Lung (tissue), 13 donors: ENCODE measurements around the gene ETF1. TPM values are rescaled to one million over a fixed set of nuclear protein-coding genes. Genes with fewer than 3 reads are reported as not detected.
A peak's percentile ranks its signal among the peaks of the same experiment; 100 is the strongest.

Source experiments
- ATAC-seq: fragments of 200-7000 bp; cut with Tn5 transposase; one replicate; pipeline ENCODE4 v1.9.1; 2020; ENCODE audit warnings: moderate number of reproducible peaks; ENCODE audit not compliant: insufficient read depth, low FRiP score
- DNase-seq, 3 donors: peaks; one replicate each; pipeline ENCODE4 v3.0.0-alpha.2; 2013 to 2017
- H3K27ac ChIP-seq, 2 donors: one replicate each; pipeline ENCODE4 v1.5.1; 2013; ENCODE audit warnings: mild to moderate bottlenecking in 2 of 2, moderate library complexity in 2 of 2, control low read depth in 1 of 2, inconsistent platforms in 1 of 2, low read depth in 1 of 2, low read length in 1 of 2
- H3K27me3 ChIP-seq, 3 donors: one replicate each; pipeline ENCODE4 v1.5.1; 2013; ENCODE audit warnings: low read length in 2 of 3; ENCODE audit not compliant: control insufficient read depth in 3 of 3, insufficient read depth in 3 of 3
- H3K36me3 ChIP-seq, 4 donors: one replicate each; pipeline ENCODE4 v1.5.1; 2013; ENCODE audit warnings: low read length in 4 of 4, mild to moderate bottlenecking in 1 of 4, moderate library complexity in 1 of 4; ENCODE audit not compliant: control insufficient read depth in 4 of 4, insufficient read depth in 4 of 4
- H3K4me1 ChIP-seq, 5 donors: one replicate each; pipeline ENCODE4 v1.5.1; 2013; ENCODE audit warnings: low read length in 5 of 5, mild to moderate bottlenecking in 2 of 5, moderate library complexity in 1 of 5; ENCODE audit not compliant: control insufficient read depth in 5 of 5, insufficient read depth in 5 of 5
- H3K4me3 ChIP-seq: one replicate; pipeline ENCODE4 v1.5.1; 2013; ENCODE audit warnings: mild to moderate bottlenecking, control low read depth, moderate library complexity
- H3K9ac ChIP-seq, 2 donors: one replicate each; pipeline ENCODE4 v1.5.1; 2013; ENCODE audit warnings: low read length in 2 of 2, control low read depth in 1 of 2; ENCODE audit not compliant: insufficient read depth in 1 of 2
- H3K9me3 ChIP-seq, 4 donors: one replicate each; pipeline ENCODE4 v1.5.1; 2013; ENCODE audit warnings: low read length in 3 of 4, mild to moderate bottlenecking in 1 of 4, moderate library complexity in 1 of 4; ENCODE audit not compliant: control insufficient read depth in 4 of 4, insufficient read depth in 3 of 4
- WGBS, 2 donors: extraction: QIAGEN DNeasy Blood & Tissue Kit; methylation state at CpG; one replicate each; pipeline ENCODE4 v1.1.7; 2013; 5-methylcytosine and 5-hydroxymethylcytosine counted together
- polyA plus RNA-seq, 2 donors: library from polyadenylated mRNA; stranded (reverse); fragments of 200-250 nt; gene quantifications; one replicate each; pipeline ENCODE4 v1.2.1, GENCODE V29; 2013
- small RNA-seq: library from RNA; depleted of rRNA; stranded (forward); fragments of <200 nt; gene quantifications from one replicate; pipeline ENCODE3, GENCODE V24; 2014; ENCODE audit warnings: low replicate concordance
- total RNA-seq, 2 donors: library from RNA; depleted of rRNA in 1 of 2; stranded (reverse); fragments of >200 nt in 1 of 2; gene quantifications; one replicate each; pipeline ENCODE4 v1.2.1, GENCODE V29; 2014 to 2021
- TF ChIP-seq, protein P1 (sequence below): IDR thresholded peaks from 2 replicates; pipeline ENCODE4 v1.5.1; 2012; ENCODE audit warnings: mild to moderate bottlenecking; ENCODE audit errors: control extremely low read depth, extremely low read depth
- donor health status: control.
- donor health status: control.
- donor health status: Bipolar disorder and iron deficiency.
- donor health status: healthy.
- donor health status: DM: yes; HTN: yes; CAD: no.

The ETF1 gene
- total and polyA plus RNA-seq, 4 donors, result 36.9 to 99.2 (median 62.8) TPM

DNA sequence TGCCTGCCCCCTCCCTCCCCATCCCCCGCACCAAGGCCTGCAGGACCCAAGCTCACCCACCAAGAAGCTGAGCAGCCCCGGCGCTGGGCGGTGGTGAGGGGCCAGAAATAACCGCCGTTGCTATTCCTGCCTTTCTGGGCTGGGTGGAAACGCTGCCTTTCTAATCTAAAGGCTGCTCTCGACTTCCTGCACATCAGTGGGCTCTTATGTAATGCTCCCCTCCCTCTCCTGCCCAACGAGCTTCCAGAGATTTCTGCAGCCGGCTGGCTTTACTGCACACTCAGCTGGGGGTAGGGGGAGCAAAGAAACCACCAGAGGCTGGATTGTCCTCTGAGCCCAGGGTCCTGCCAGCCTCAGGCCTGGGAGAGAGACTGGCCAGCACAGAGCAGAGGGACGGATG lies 84.7 kb downstream of the ETF1 start:
- Histone ChIP-seq H3K36me3 (no peaks in the 10 kb centered on the region), H3K27me3 (no peaks in the 10 kb centered on the region), H3K9ac (no peak overlapping the region), H3K9me3 (no peaks in the 10 kb centered on the region), H3K4me1 (peaks cover 2 to 21% (median 11%) of the 10 kb centered on the region in 5 donors), H3K4me3 (no peak overlapping the region), H3K27ac (no peak overlapping the region)
- ATAC-seq (no peak), DNase-seq (peak; percentile 70 to 86 (median 74))
- TF ChIP-seq, protein P1, sequence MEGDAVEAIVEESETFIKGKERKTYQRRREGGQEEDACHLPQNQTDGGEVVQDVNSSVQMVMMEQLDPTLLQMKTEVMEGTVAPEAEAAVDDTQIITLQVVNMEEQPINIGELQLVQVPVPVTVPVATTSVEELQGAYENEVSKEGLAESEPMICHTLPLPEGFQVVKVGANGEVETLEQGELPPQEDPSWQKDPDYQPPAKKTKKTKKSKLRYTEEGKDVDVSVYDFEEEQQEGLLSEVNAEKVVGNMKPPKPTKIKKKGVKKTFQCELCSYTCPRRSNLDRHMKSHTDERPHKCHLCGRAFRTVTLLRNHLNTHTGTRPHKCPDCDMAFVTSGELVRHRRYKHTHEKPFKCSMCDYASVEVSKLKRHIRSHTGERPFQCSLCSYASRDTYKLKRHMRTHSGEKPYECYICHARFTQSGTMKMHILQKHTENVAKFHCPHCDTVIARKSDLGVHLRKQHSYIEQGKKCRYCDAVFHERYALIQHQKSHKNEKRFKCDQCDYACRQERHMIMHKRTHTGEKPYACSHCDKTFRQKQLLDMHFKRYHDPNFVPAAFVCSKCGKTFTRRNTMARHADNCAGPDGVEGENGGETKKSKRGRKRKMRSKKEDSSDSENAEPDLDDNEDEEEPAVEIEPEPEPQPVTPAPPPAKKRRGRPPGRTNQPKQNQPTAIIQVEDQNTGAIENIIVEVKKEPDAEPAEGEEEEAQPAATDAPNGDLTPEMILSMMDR, result no peak
- 20 to 32% methylated on average over 11 of the region's 11 CpGs for WGBS, 2 donors

DNA sequence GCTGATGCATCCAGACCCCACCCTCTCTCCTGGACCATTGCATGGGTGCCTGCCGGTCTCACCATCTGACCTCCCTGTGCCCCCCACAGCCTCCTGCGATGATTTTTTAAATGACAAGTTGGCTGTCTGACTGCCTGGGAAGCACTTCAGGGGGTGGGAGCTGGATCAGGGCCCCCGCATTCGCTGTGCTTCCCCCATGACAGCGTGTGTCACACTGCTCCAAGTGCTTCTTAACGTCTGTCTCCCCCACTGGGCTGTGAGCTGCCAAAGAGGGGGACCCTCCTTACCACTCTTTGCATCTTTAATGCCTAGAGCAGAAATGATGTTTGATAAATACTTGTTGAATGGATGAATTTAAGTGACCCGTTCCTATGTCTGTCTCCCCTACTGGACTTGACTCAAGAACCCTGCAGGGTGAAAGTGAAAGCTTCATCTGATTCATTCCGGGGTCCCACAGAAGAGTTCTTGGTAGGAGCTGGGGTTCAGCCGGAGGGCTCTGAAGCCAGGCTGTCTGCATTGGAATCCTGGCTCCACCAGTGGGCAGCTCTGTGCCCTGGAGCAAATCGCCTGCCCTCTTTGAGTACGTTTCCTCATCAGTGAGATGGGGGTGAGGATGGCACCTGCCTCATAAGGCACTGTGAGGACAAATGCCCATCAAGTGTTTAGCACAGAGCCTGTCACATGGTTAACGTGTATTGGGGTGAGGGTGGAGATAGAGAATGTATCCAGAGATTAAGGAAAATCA lies 85.3 kb downstream of the ETF1 start:
- Histone ChIP-seq H3K9me3 (no peaks in the 10 kb centered on the region), H3K36me3 (no peaks in the 10 kb centered on the region), H3K9ac (peak overlapping the region in 1 of 2 donors; percentile 33), H3K4me1 (peaks cover 0 to 21% (median 10%) of the 10 kb centered on the region in 5 donors), H3K27ac (no peak overlapping the region), H3K27me3 (no peaks in the 10 kb centered on the region), H3K4me3 (no peak overlapping the region)
- TF ChIP-seq, protein P1, result no peak
- no peak for ATAC-seq
- DNase-seq, result no peak
- WGBS, 2 donors, result 73 to 74% methylated on average over 12 of the region's 12 CpGs

Small RNAs within 50 kb of the gene (small RNA-seq; reads per million reads assigned to genes)
- gene RF00154, result 25.3 reads per million, percentile 97 among the genes with 10 or more reads in this experiment
- 142 reads per million, percentile 98 among the genes with 10 or more reads in this experiment for gene SNORD63

Other genes starting within 250 kb of the ETF1 start
- 1 to 10 TPM in 1 of 2 donors, under 1 TPM in 1; 0.25 to 3.0 TPM for gene CDC25C, start 211.4 kb downstream of the ETF1 start, total RNA-seq
- gene CDC25C, start 211.4 kb downstream of the ETF1 start, polyA plus RNA-seq, result under 1 TPM; 0.26 to 0.55 TPM
- gene FAM53C, start 205.0 kb downstream of the ETF1 start, total RNA-seq, result 10 to 100 TPM; 22.2 to 28.0 TPM
- gene FAM53C, start 205.0 kb downstream of the ETF1 start, polyA plus RNA-seq, result 10 to 100 TPM in 1 of 2 donors, 1 to 10 TPM in 1; 8.2 to 19.9 TPM
- 10 to 100 TPM; 49.6 to 92.7 TPM for gene KDM3B, start 190.6 kb downstream of the ETF1 start, total RNA-seq
- 10 to 100 TPM; 17.7 to 25.4 TPM for gene KDM3B, start 190.6 kb downstream of the ETF1 start, polyA plus RNA-seq
- 1 to 10 TPM in 1 of 2 donors, under 1 TPM in 1; 0.98 to 1.1 TPM for gene REEP2, start 104.2 kb downstream of the ETF1 start, total RNA-seq
- gene REEP2, start 104.2 kb downstream of the ETF1 start, polyA plus RNA-seq, result under 1 TPM; 0.29 to 0.85 TPM
- 10 to 100 TPM; 15.8 to 26.3 TPM for gene EGR1, start 77.8 kb downstream of the ETF1 start, total RNA-seq
- 100 to 1,000 TPM in 1 of 2 donors, 10 to 100 TPM in 1; 35.1 to 126 TPM for gene EGR1, start 77.8 kb downstream of the ETF1 start, polyA plus RNA-seq
- 100 to 1,000 TPM; 150 to 194 TPM for gene HSPA9, start 32.2 kb upstream of the ETF1 start, total RNA-seq
- gene HSPA9, start 32.2 kb upstream of the ETF1 start, polyA plus RNA-seq, result 100 to 1,000 TPM in 1 of 2 donors, 10 to 100 TPM in 1; 77.8 to 143 TPM
- gene CTNNA1, start 210.2 kb upstream of the ETF1 start, total RNA-seq, result 100 to 1,000 TPM; 427 to 480 TPM
- 100 to 1,000 TPM; 115 to 177 TPM for gene CTNNA1, start 210.2 kb upstream of the ETF1 start, polyA plus RNA-seq